ENCODE data around the gene ZNF615. TPM values are rescaled to one million over a fixed set of nuclear protein-coding genes. Genes with fewer than 3 reads are reported as not detected.

Gene ZNF615
- 2.3 and 4.6 TPM in 2 replicates for total RNA-seq

DNA sequence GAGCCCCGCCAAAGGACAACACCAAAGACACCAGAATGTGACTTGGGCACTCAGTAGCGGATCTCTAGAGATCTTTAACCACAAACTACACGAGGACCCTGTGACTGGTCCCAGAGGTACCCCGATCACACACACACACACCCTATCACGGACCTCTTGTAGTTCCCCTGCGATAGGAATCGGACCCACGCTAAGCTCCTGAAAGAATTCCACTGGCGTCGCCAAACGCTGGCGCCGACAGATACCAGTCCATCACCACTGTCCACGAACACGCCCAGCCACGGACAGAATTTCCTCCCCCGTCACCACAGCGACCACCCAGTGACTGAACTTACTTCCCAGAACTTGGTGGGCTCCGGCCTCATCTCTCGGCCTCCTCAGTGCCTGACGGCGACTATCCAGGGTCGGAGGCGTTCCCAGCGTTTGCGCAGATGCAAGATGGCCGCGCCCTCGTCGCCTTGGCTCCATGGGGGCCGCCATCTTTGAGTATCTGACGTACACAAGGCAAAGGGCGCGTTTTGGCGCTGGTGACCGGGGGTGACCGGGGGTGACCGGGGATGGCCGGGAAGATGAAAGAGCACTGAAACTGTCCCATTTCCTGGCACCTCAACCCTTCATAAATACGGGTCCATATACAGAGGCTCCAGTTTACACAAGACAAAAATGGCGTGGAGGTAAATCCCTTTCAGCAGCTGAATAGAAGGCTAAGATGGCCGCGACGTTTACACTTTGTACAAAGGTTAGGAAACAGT lies at the start of gene ZNF615:
ZNF615 (minus strand) TSS at position 406 of the 752 bp plus-strand sequence. CDS start 4,500 bp downstream, outside the sequence.

DNA sequence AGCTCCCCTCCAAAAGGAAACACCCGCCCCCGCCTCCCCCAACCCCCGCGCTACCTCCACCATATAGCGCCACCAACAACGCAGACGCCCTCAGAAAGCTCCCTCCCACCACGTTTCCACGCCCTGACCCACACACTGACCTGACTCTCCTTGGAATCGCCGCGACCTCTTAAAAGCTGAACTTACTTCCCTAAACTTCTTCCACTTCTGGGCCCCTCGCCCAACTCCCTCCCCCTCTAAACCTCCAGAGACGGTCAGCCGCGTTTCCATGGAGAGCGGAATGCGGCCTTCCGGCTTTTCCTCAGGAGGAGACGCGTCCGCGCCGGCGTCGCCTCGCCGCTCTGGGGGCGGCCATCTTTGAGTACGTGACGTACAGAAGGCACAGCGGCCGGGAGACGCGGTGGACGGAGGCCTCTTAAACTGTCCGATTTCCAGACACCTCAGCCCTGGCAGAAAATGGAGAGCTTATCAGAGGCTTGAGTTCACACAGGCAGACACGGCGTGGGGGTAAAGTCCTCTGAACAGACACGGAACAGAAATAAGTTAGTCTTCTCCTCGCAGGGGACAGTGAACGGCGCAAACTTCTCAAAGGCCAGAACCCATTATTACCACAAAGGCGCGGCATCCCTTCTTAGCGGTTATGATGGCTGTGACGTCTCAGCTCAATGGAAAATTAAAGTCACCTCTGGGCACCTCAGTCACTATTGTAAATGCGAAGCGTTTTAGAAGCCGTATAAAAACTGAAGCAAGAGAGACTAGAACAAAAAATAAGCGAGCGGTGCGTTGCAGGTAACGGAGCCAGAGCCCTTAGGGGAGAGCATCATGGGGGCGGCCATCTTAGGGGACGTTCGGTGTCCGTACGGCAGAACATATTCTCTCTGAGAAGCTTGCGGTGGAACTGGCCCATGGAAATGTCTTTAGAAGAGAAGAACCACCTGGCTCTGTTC lies 40.8 kb upstream of the ZNF615 start, which contains the start of gene ZNF432:
ZNF432 (minus strand) TSS at position 284 of the 947 bp plus-strand sequence. CDS start 1,970 bp downstream, outside the sequence.

GRCh38 chr19:52028027-52028779 lies 20.2 kb upstream of the ZNF615 start, which contains the start of gene ZNF614:
Gene ZNF614 (minus strand): TSS chr19:52028379. CDS start chr19:52025745, 2,634 bp downstream.

GRCh38 chr19:51986309-51987291 lies 21.4 kb downstream of the ZNF615 start, which contains the start of gene ZNF350:
Gene ZNF350 (minus strand): TSS chr19:51986840. CDS start chr19:51974360, 12,480 bp downstream.

Other genes with a start within 250 kb of the ZNF615 start
- not detected in 2 replicates for gene FPR2, start 247.0 kb downstream of the ZNF615 start, total RNA-seq
- gene FPR3, start 213.1 kb downstream of the ZNF615 start, total RNA-seq: not detected in 2 replicates
- 1.4 and 3.2 TPM in 2 replicates for gene ZNF577, start 120.3 kb downstream of the ZNF615 start, total RNA-seq
- 1.2 and 3.4 TPM in 2 replicates for gene ZNF649, start 103.2 kb downstream of the ZNF615 start, total RNA-seq
- gene ZNF613, start 80.7 kb downstream of the ZNF615 start, total RNA-seq: 3.7 and 8.1 TPM in 2 replicates
- 2.3 and 4.4 TPM in 2 replicates for gene ZNF350, start 21.4 kb downstream of the ZNF615 start, total RNA-seq
- gene ZNF614, start 20.2 kb upstream of the ZNF615 start, total RNA-seq: 5.5 and 5.7 TPM in 2 replicates
- 4.0 and 4.1 TPM in 2 replicates for gene ZNF432, start 40.6 kb upstream of the ZNF615 start, total RNA-seq
- gene ZNF841, start 87.6 kb upstream of the ZNF615 start, total RNA-seq: 5.5 and 8.3 TPM in 2 replicates
- gene ZNF616, start 131.7 kb upstream of the ZNF615 start, total RNA-seq: 4.6 and 6.1 TPM in 2 replicates
- 2.8 and 5.8 TPM in 2 replicates for gene ZNF836, start 163.4 kb upstream of the ZNF615 start, total RNA-seq
- gene PPP2R1A, start 181.8 kb upstream of the ZNF615 start, total RNA-seq: 208 and 312 TPM in 2 replicates